GM18909 (cell line): ENCODE data around the gene SORBS2.

ENCODE experiments used
- ATAC-seq: cut with Tn5 transposase; IDR thresholded peaks from one replicate; pipeline ENCODE4 v1.9.1; 2021; ENCODE audit warnings: mild to moderate bottlenecking; ENCODE audit not compliant: unreplicated experiment, poor library complexity

SORBS2 gene

DNA sequence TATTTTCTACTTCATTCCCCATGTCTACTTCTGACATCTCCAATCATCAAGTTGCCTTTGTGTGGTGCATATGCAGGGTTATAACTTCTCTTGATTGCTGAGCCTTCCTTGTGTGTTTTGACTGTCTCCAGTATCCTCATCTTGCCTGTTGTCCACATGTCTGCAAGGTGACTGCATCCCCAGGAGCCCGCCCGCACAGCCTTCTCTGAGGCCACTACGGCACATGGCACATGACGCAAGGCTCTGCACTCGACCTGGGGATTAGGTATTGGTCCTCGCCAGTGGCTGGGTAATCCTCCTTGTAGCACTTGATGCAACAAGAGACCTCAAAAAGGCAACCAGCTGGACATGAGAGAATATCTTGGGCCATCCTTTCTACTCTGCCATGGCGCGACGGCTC is 122.6 kb downstream of the SORBS2 start:
- ATAC-seq: no peak

DNA sequence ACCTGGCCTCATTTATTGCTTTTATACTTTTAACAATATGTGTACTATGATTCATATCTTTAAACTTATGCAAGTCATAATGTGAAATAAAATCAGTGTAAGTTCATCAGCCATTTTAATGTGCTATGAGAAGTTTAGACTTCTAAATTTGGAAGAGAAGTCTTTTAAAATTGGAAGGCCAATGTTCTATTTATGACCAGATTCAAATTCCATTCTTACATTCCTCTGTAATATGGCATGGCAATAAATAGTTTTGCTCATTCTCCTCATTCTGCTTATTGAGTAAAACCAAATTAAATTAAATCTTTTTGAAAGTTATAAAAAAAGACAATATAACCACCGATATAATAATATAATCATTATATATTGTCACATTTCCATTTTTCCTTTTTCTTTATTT is 126.2 kb downstream of the SORBS2 start:
- ATAC-seq: no peak

DNA sequence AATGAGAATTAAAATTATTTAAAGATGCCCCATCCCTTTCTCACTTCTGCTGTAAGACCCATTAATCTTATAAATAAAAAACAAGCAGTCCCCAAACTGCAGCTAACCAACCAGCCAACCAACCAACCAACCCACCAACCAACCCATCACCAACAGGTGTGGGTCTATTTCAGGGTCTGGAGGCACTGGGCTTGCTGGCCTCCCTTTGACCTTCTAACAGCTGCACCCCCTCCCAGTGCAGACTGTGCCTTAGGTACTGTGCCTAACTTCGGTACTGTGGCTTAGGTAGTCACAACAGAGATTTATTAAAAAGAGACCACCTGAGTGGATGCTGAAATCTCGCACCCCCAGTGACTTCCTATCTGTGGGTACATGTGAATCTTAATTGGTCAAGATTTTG is 128.1 kb downstream of the SORBS2 start:
- no peak for ATAC-seq

DNA sequence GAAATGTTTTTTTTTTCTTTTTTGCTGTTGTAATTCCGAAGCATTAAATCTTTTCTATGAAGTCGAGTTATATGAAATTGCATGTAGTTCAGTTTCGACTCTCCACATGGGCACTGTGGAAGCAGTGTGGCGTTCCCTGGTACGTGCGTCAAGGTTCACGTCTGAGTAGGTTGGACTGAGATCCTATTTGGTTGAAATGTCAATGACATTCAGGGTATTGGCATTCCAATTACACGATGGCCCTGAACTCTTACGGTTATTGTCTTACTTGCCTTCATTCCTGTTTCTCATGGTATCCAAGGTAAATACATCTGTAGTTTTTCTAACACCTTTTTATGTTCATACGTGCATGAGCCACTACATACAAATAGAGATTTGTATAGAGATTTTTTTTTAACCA is 128.8 kb downstream of the SORBS2 start:
- ATAC-seq: no peak

DNA sequence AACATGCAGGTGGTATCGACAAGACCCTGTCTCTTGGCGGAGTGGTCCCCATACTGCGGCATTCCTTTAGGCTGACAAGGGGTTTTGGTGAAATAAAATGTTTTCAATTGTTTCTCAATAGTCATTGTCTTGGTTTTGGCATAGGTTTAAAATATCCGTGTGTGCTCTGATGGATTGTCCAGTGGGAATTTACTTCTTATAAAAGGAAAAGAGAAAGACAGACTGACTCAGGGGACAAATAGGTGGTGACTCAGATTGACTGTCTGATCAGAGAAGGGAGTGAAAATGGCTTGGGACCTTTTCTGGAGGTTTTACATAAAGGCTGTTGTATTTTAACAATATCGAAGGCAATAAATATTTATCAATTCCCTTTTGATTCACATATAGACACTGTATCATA is 129.8 kb downstream of the SORBS2 start:
- ATAC-seq: no peak

DNA sequence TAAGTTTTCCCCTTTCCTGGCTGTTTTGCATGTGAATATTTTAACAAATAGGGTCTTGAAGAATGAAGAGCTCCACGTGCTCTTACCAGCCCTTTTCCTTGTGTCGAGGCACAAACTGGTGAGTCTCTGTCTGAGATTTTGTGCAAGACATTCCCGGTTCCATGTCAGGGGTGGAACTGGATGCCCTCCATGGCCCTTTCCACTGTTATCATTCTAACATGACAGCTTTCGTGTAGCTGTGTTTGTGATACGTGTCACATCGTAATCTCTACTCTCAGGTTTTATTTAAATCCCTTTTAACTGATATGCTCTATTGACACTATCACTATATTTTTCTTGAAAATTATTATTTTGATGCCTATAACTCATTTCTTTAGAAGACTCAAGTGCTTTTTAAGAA is 130.4 kb downstream of the SORBS2 start:
- ATAC-seq: no peak

DNA sequence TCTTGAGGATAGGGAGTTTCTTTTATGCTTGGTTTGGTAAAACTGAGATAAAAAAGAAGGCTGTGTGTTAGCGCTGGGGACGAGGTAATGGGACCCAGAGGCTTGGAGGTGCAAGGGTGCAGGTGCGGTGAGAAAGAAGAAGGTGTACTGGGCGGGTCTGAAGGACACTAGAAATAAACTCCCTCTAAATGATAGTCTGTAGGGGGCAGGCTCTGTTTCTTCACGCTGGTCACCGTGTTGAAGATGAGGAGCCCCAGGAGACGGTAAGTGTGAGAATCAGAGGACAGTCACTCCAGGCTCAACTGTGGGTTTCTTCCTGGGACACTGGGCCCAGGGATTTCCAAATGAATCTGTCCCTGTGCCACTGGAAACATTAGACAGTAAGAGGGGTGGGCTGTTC is 131.4 kb downstream of the SORBS2 start:
- ATAC-seq: no peak

DNA sequence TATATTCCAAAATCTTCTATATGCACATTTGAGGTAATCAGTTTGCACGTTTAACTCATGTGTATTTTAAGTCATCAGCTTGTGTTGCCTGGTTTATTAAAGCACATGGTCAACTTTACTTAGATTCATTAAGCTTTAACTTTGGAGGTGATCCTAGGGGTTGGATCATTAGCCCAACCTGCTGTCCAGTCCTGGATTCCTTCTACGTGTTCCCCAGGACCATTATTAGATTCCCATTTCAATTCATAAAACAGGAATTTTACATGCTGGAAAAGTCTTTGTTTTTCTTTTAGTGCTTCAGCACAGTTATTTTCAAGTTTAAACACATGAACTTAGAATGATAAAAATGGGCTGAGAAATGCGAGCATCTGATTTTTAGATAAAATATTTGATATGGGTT is 132.5 kb downstream of the SORBS2 start:
- ATAC-seq: no peak

DNA sequence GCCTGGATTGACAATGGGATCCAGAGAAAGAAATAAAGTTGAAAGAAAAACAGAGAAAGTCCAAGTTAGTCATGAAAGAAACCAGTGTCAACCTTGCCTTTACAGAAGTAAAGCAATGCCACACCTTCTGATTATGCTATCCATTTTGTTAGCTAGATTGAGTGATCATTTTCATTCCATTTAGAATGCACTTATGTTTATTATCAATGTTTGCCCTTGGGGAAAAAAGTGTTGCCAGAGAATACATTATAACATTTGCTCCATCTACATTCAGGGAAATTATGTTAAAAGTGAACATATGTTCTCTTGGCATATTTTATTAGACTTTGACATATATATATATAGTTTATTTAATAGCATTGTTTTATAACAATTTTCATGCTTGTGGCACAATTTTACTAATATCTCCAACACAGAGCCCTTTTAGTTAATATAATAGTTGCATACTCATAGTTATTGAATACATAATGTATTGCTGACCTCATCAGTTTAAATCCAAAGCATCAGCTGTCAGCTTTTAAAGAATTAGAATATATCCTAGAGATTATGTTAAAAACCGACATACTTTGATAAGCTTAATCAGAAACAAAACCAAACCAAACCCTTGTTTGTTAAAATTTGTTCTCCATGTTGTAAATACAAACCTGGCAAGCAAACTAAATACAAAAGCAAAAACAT is 134.2 kb downstream of the SORBS2 start:
- ATAC-seq: no peak

DNA sequence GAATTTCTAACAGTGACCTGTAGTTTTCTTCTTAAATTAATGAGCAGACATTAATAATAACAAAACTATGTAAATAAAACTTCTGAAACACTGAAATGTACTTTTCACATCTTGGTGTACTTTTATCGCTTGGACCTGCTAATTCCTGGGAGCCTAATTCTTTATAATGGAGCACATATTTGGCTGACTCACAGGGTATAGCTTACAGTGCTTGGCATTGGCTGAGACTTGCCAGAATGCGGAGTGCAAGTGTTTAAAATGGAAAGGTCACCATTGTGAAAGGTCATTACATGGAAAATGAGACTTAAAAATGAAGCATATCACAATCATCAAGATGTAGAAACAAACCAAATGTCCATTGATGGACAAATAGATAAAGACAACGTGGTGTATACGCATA is 139.4 kb downstream of the SORBS2 start:
- ATAC-seq: no peak

DNA sequence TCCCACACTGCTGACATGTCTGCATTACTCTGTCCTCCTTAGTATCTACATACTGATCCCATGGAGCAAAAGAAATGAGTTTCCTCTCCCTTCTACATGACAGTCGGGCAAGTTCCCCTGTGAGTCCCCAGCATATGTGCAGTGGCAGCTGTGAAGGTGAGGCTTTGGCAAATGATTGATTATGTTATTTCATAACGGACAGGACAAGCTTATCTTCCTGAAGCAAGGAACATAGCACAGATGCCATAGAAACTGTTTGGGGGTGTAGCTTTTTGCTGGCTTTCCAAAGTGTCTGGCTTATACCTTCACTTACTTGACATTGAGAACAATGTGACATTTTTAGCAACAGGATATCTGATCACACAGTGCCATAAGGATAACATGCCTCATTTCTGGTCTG is 139.8 kb downstream of the SORBS2 start:
- no peak for ATAC-seq

DNA sequence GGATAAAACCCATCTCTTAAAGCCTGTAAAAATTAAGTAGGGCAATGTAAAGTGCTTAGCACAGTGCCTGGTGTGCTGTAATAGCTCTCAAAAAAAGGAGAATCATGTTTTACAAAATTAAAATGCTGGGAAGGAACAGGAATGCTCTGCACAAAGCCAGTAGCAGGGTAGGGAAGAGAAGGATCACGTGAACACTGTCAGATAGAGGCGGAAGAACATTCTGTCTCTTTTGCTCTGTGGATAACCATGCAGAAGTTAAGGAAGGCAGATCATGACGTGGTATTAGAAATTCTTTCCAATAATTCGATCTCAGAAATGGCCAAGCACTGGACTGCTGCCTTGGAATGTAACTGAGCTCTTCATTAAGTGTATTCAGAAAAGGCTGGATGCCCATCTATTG is 140.5 kb downstream of the SORBS2 start:
- no peak for ATAC-seq

DNA sequence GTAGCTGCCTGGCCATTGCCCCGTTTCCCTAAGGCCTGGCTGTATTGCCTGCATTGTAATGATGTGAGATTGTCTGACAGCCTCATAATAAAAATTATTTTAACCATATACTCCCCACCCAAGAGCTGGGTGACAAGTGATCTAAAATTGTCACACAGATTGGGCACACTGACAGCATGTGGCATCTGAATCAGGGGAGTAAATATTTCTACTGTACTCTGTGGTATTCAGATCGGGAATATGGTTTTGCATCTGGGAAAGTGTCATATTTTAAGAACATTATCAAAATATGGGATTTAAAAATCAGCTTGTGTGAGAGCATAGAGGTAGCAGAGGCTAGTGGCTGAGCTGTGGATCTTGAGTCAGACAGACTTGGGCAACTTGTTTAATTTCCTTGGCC is 140.9 kb downstream of the SORBS2 start:
- ATAC-seq: no peak

DNA sequence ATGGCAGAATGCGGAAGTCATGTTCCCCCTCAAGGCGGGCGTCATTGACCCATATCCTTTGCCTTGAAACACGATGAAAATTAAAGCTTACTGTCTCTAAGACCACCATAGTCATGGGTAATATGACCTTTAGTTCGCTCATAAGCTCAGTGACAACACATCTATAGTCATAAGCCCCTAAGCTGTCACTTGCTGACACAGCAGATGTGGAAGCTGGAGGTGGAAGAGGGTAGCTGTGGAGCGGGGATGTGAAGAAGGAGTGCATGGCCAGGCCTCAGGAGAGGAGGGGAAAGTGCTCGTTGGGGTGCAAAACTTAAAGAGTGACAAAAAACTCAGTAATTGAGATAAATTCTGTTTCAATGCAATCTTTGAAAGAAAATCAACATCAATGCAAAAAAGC is 142.7 kb downstream of the SORBS2 start:
- ATAC-seq: no peak

DNA sequence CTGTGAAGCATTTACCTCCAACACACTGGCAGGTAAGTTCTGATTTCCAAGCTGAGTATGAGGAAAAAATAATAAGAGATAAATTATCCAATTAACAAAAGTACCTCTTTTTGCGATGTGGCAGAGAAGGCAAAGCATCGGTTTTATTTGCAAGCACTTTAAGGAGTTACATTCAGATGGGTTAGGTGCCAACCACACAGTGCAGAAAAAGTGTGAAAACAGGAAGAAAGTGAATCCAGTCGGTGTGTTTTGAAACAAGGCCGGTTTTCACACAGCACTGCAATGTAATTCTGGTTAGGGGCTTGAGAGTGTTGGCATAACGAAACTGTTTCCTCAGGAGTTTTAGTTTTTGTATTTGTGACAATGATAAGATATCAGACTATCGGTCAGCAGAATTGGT is 145.8 kb downstream of the SORBS2 start:
- no peak for ATAC-seq

DNA sequence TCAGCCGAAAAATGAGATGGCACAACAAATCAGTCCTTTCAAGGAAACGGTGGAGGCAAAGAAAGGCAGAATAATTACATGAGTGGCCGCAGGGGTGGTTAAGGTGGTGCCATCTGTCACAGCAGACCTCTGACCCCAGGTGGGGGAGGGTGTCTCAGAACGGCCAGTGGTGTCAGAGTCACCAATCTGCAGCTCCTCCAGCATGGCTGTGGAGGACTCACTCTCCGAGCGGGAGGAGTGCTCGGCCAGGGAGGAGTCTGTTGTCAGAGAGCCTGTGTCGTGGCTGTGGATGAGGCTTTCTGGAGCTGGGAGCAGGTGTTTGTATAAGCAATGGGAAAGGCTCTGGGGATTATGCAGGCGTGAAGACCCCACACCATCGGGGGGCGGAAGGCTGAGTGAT is 146.3 kb downstream of the SORBS2 start:
- ATAC-seq: no peak

DNA sequence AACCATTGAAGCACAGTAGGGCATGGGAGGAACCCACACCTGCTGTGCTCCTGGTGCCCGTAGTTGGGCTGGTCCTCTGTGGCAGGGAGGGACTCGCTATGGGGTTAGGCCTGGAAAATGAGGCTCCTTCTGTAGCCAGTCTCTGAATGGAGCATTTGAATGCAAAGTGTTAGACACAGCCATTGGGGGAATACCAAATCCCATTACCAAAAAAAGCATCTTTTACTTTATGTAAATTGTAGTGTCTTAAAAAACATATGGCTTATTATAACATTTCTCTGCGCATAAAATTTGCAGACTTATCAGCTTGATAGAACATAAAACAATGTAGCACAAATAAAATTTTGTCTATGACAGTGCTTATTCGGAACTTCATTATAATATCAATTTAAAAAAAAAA is 147.5 kb downstream of the SORBS2 start:
- no peak for ATAC-seq

DNA sequence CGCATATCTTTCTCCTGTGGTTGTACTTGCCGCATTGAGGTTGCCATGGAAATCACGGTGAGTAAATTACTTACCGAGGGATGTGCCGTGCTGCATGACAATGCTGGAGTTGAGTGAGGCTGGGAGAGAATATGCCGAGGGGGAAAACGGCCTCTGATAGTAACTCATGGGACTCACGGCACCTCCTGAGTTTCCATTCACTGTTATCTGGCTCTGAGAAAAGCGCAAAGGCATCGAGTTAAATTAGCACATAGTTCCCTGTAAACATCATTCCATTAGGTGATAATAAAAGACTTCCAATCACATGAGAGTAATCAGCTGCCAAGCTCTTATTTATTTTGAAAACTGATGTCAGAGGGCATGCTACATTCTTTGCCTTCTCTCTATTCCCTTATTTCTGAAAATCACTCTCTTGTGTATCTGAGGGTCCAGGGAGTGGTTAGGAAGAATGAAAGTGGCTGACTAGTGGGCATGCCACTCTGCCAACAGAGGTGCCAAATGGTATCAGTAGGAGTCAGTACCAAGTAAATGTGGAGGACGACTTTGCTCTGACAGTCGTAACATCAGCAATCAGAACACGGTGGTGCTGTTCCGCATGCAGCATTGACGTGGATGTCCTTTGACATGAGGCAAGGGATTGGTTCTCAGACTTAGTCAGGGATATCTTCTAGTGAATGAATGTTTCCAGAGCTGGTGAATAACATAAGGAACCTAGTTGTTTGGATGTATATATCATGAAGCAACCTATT is 149.8 kb downstream of the SORBS2 start:
- no peak for ATAC-seq

DNA sequence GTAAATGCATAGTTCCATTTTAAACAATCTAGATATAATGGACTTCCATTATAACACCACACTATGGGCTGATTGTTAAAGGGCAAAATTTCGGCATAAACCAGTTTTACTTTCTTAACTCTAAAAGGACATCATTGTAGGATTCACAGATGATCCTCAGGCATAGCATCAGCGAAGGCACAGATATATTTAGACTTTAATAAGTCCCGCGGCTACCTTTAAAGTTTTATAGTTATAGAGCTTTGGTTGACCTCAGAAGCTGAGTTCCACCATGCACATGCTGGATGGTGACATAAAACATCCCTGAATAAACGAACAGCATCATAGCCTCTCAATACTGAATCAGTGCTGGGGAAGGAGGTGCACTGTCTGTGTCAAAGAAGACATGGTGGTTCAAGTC is 151.7 kb downstream of the SORBS2 start:
- ATAC-seq: no peak

DNA sequence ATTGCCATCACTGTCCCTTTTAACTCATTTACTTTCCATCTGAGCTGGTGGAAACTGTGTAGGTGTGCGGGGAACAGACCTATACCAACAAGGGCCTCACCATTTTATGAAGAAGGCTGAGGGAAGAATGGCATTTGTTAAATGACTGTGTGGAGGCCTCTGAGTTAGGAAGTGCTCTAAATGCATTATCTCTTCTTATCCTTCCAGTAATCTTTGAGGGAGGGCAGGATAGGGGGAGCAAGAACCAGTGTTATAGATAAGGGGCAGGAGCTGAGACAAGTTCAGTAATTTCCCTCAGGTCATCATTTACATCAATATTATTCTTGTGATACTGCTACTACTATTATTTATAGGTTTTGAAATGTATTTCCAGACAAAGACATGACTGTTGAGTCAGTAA is 154.3 kb downstream of the SORBS2 start:
- ATAC-seq: no peak

DNA sequence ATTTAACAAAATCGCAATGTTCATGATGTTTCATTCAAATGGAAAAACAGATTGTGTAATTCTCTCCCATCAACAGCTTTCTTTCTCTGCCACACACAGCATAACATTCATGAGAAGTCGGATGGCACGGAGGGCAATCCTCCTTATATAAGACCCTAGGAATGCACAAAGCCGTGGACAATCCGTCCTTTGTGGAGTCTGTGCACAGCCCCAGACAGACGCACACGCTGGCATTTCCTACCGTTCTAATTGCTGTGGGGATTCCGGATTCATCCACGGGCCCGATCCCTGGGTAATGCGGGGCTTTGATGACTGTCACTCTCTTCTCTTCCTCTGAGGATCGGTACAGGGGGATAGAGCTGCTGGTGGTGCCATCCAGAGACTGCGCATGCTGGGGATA is 154.8 kb downstream of the SORBS2 start:
- ATAC-seq: no peak

DNA sequence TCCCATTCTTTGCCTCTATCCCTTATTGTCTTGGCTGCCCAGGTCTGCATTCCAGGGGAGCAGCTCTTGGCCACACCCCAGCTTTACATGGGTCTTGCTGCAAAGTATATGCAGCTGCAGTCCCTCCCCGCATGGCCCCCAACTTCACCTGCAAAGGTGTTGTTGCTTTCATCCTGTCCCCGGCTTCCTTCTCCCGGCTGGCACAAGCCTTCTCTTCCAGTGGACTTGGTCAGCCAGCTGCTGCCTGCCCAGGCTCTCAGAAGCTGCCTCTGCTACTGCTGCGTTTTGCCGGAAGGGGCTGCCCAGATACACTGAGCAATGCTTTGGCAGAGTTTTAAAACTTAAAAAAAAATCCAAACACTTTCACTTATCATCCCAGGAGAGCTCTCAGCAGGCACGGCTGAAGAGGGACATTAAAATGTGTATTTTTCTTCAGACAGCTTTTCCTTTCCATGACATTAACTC is 155.5 kb downstream of the SORBS2 start:
- no peak for ATAC-seq
